HL-60 (cell line): ENCODE data around the gene CCP110.
"Not testable (repeated sequence)": the region's sequence is repeated elsewhere in the genome, so short reads cannot be mapped to it uniquely, and the experiment has no call there.

Experiments used
- CTCF ChIP-seq: IDR thresholded peaks from one replicate; pipeline ENCODE4 v1.5.1; 2011; ENCODE audit warnings: low read length, control low read depth, inconsistent platforms; ENCODE audit not compliant: insufficient read depth
- GABPA ChIP-seq: IDR thresholded peaks from 2 replicates; pipeline ENCODE4 v1.6.1; 2012; ENCODE audit warnings: low read depth
- POLR2AphosphoS5 ChIP-seq: IDR thresholded peaks from 2 replicates; pipeline ENCODE4 v1.6.1; 2012; ENCODE audit warnings: low read depth
- REST ChIP-seq: IDR thresholded peaks from 2 replicates; pipeline ENCODE4 v1.6.1; 2012; ENCODE audit warnings: low read depth; ENCODE audit not compliant: insufficient replicate concordance
- SPI1 ChIP-seq: IDR thresholded peaks from 2 replicates; pipeline ENCODE4 v1.6.1; 2012; ENCODE audit warnings: low read depth, mild to moderate bottlenecking, borderline replicate concordance

- not testable (repeated sequence) for TF ChIP-seq CTCF, REST, POLR2AphosphoS5, GABPA, SPI1
Observed at GRCh38 chr16:19543278-19543996, 19.7 kb downstream of the CCP110 start.
